Stimulated activated CD4-positive, alpha-beta T cell treated with anti-CD3 and anti-CD28 coated beads, Interleukin-2, amount 100 ng/mL, for 24 hours (primary cell): ENCODE measurements around the gene CCL21.
A peak's percentile ranks its signal among the peaks of the same experiment; 100 is the strongest.

ENCODE experiments used
- DNase-seq, 2 donors: peaks; one replicate each; pipeline ENCODE4 v3.0.0-alpha.2; 2020

The CCL21 gene

GRCh38 chr9:34701769-34702736 is 7.9 kb downstream of the CCL21 start:
- DNase-seq, result peak; percentile 88 to 92

- DNase-seq, result peak; percentile 83 to 85
Measured at GRCh38 chr9:34701023-34701768, 8.7 kb downstream of the CCL21 start.

GRCh38 chr9:34694811-34695210 is 15.1 kb downstream of the CCL21 start:
- DNase-seq, result no peak

- DNase-seq, result no peak
Measured at GRCh38 chr9:34693560-34693959, 16.4 kb downstream of the CCL21 start.

GRCh38 chr9:34691936-34692315 is 18.0 kb downstream of the CCL21 start:
- no peak for DNase-seq

GRCh38 chr9:34690983-34691935 is 18.7 kb downstream of the CCL21 start, which contains the start of gene CCL19:
Gene CCL19, minus strand, starts transcription at chr9:34691276. Its CDS starts 137 bp downstream, at chr9:34691139.
- DNase-seq, result no peak

- no peak for DNase-seq
Measured at GRCh38 chr9:34689512-34689911, 20.4 kb downstream of the CCL21 start.

- DNase-seq, result no peak
Measured at GRCh38 chr9:34689116-34689470, 20.8 kb downstream of the CCL21 start.

GRCh38 chr9:34688329-34689115 is 21.4 kb downstream of the CCL21 start:
- no peak for DNase-seq

GRCh38 chr9:34687276-34688030 is 22.5 kb downstream of the CCL21 start:
- no peak for DNase-seq

- no peak for DNase-seq
Measured at GRCh38 chr9:34686732-34687131, 23.2 kb downstream of the CCL21 start.

- no peak for DNase-seq
Measured at GRCh38 chr9:34686231-34686630, 23.7 kb downstream of the CCL21 start.

- no peak for DNase-seq
Measured at GRCh38 chr9:34685591-34685990, 24.3 kb downstream of the CCL21 start.

GRCh38 chr9:34684816-34685215 is 25.1 kb downstream of the CCL21 start:
- DNase-seq, result no peak

- DNase-seq, result peak; percentile 32 to 36
Measured at GRCh38 chr9:34684145-34684544, 25.8 kb downstream of the CCL21 start.

GRCh38 chr9:34675869-34676268 is 34.1 kb downstream of the CCL21 start:
- DNase-seq, result no peak

GRCh38 chr9:34675048-34675714 is 34.8 kb downstream of the CCL21 start:
- DNase-seq, result peak; percentile 69 to 75

GRCh38 chr9:34674440-34674839 is 35.5 kb downstream of the CCL21 start:
- DNase-seq, result no peak

GRCh38 chr9:34671307-34671706 is 38.6 kb downstream of the CCL21 start:
- no peak for DNase-seq

GRCh38 chr9:34669809-34670562 is 40.0 kb downstream of the CCL21 start:
- DNase-seq, result no peak
